H9 (cell line): ENCODE data around the gene DNASE1L1. TPM values are rescaled to one million over a fixed set of nuclear protein-coding genes. Genes with fewer than 3 reads are reported as not detected.
A peak's percentile ranks its signal among the peaks of the same experiment; 100 is the strongest.

Source experiments
- DNase-seq: peaks from one replicate; pipeline ENCODE4 v3.0.0-alpha.2; 2017
- H2AFZ ChIP-seq: one replicate; pipeline ENCODE4 v1.6.1; 2013; ENCODE audit warnings: mild to moderate bottlenecking, low read length, control low read depth, moderate library complexity
- H2AK5ac ChIP-seq: 2 replicates; pipeline ENCODE4 v1.6.1; 2013; ENCODE audit warnings: low read length, control low read depth, mixed read lengths; ENCODE audit not compliant: insufficient read length
- H2BK120ac ChIP-seq: one replicate; pipeline ENCODE4 v1.6.1; 2013; ENCODE audit warnings: low read depth, mild to moderate bottlenecking, low read length, control low read depth, inconsistent platforms; ENCODE audit not compliant: poor library complexity, severe bottlenecking
- H2BK12ac ChIP-seq: 2 replicates; pipeline ENCODE4 v1.6.1; 2013; ENCODE audit warnings: low read length, control low read depth, mixed read lengths, low read depth; ENCODE audit not compliant: insufficient read length
- H2BK15ac ChIP-seq: 2 replicates; pipeline ENCODE4 v1.6.1; 2013; ENCODE audit warnings: low read depth, low read length, control low read depth
- H2BK20ac ChIP-seq: one replicate; pipeline ENCODE4 v1.6.1; 2013; ENCODE audit warnings: low read depth, mild to moderate bottlenecking, low read length, control low read depth, inconsistent platforms; ENCODE audit not compliant: poor library complexity, severe bottlenecking
- H2BK5ac ChIP-seq: 2 replicates; pipeline ENCODE4 v1.6.1; 2013; ENCODE audit warnings: low read length, control low read depth, mixed read lengths; ENCODE audit not compliant: insufficient read length
- H3K14ac ChIP-seq: 2 replicates; pipeline ENCODE4 v1.6.1; 2013; ENCODE audit warnings: low read length, control low read depth; ENCODE audit not compliant: insufficient read depth
- H3K18ac ChIP-seq: 2 replicates; pipeline ENCODE4 v1.6.1; 2013; ENCODE audit warnings: low read depth, mild to moderate bottlenecking, mixed read lengths, low read length, control low read depth; ENCODE audit not compliant: insufficient read length
- H3K23ac ChIP-seq: 2 replicates; pipeline ENCODE4 v1.6.1; 2013; ENCODE audit warnings: low read length, control low read depth, mixed read lengths, low read depth; ENCODE audit not compliant: insufficient read length
- H3K23me2 ChIP-seq: 2 replicates; pipeline ENCODE4 v1.6.1; 2013; ENCODE audit warnings: low read depth, mild to moderate bottlenecking, mixed read lengths, low read length, control low read depth; ENCODE audit not compliant: insufficient read length, poor library complexity, severe bottlenecking
- H3K27ac ChIP-seq: 2 replicates; pipeline ENCODE4 v1.5.1; 2013; ENCODE audit warnings: low read length, control low read depth, mixed read lengths, low read depth; ENCODE audit not compliant: insufficient read length
- H3K27me3 ChIP-seq: 2 replicates; pipeline ENCODE4 v1.6.1; 2013; ENCODE audit warnings: low read length, control low read depth, inconsistent platforms; ENCODE audit not compliant: insufficient read depth
- H3K4ac ChIP-seq: 2 replicates; pipeline ENCODE4 v1.6.1; 2013; ENCODE audit warnings: low read depth, mild to moderate bottlenecking, control low read depth, inconsistent platforms, low read length, moderate library complexity
- H3K4me1 ChIP-seq: 2 replicates; pipeline ENCODE4 v1.6.1; 2013; ENCODE audit warnings: low read length, control low read depth, inconsistent platforms; ENCODE audit not compliant: insufficient read depth
- H3K4me2 ChIP-seq: 2 replicates; pipeline ENCODE4 v1.6.1; 2013; ENCODE audit warnings: low read length, control low read depth, mixed read lengths; ENCODE audit not compliant: insufficient read length, insufficient read depth
- H3K56ac ChIP-seq: 2 replicates; pipeline ENCODE4 v1.6.1; 2013; ENCODE audit warnings: low read depth, mild to moderate bottlenecking, mixed read lengths, low read length, control low read depth; ENCODE audit not compliant: insufficient read length
- H3K79me1 ChIP-seq: 2 replicates; pipeline ENCODE4 v1.6.1; 2013; ENCODE audit warnings: low read depth, mild to moderate bottlenecking, moderate library complexity, low read length, control low read depth, inconsistent platforms; ENCODE audit not compliant: insufficient read depth, poor library complexity, severe bottlenecking
- H3K79me2 ChIP-seq: 2 replicates; pipeline ENCODE4 v1.6.1; 2013; ENCODE audit warnings: low read length, control low read depth, inconsistent platforms; ENCODE audit not compliant: insufficient read depth
- H3K9ac ChIP-seq: 2 replicates; pipeline ENCODE4 v1.6.1; 2013; ENCODE audit warnings: low read length, control low read depth, mixed read lengths; ENCODE audit not compliant: insufficient read length; ENCODE audit errors: extremely low read depth
- H3K9me3 ChIP-seq: one replicate; pipeline ENCODE4 v1.6.1; 2013; ENCODE audit warnings: low read depth, low read length, inconsistent platforms; ENCODE audit not compliant: control insufficient read depth
- H3T11ph ChIP-seq: one replicate; pipeline ENCODE4 v1.6.1; 2013; ENCODE audit warnings: mild to moderate bottlenecking, low read length, control low read depth, inconsistent platforms
- H4K20me1 ChIP-seq: one replicate; pipeline ENCODE4 v1.6.1; 2013; ENCODE audit not compliant: control insufficient read depth, insufficient read length, insufficient read depth
- H4K5ac ChIP-seq: 2 replicates; pipeline ENCODE4 v1.6.1; 2013; ENCODE audit warnings: low read depth, mild to moderate bottlenecking, mixed read lengths, low read length, control low read depth; ENCODE audit not compliant: insufficient read length
- H4K8ac ChIP-seq: replicated peaks from 2 replicates; pipeline ENCODE4 v1.6.1; 2013; ENCODE audit warnings: low read length, control low read depth, mixed read lengths, low read depth; ENCODE audit not compliant: insufficient read length
- H4K91ac ChIP-seq: 2 replicates; pipeline ENCODE4 v1.6.1; 2013; ENCODE audit warnings: low read depth, mild to moderate bottlenecking, moderate library complexity, mixed read lengths, low read length, control low read depth; ENCODE audit not compliant: insufficient read length
- H3K27ac Mint-ChIP-seq, 3 experiments: 2 replicates in 2 of 3; 3 replicates in 1 of 3; pipeline ENCODE4 v1.8.0; 2020 to 2021; ENCODE audit warnings: mixed read lengths in 3 of 3, mild to moderate bottlenecking in 1 of 3, moderate library complexity in 1 of 3
- H3K27me3 Mint-ChIP-seq: 2 replicates; pipeline ENCODE4 v1.8.0; 2021; ENCODE audit warnings: low read depth, mild to moderate bottlenecking, moderate library complexity, mixed read lengths
- H3K36me3 Mint-ChIP-seq, 3 experiments: 2 replicates in 2 of 3; 3 replicates in 1 of 3; pipeline ENCODE4 v1.8.0; 2020 to 2021; ENCODE audit warnings: low read depth in 3 of 3, mixed read lengths in 3 of 3; ENCODE audit not compliant: insufficient read depth in 1 of 3
- H3K4me1 Mint-ChIP-seq, 2 experiments: 2 replicates each; pipeline ENCODE4 v1.8.0; 2020; ENCODE audit warnings: mixed read lengths in 2 of 2
- H3K4me3 Mint-ChIP-seq, 2 experiments: 2 replicates in 1 of 2; 3 replicates in 1 of 2; pipeline ENCODE4 v1.8.0; 2020 to 2021; ENCODE audit warnings: mild to moderate bottlenecking in 2 of 2, mixed read lengths in 2 of 2, moderate library complexity in 1 of 2
- H3K9me3 Mint-ChIP-seq, 2 experiments: 2 replicates in 1 of 2; 3 replicates in 1 of 2; pipeline ENCODE4 v1.8.0; 2020; ENCODE audit warnings: mild to moderate bottlenecking in 2 of 2, mixed read lengths in 2 of 2, moderate library complexity in 1 of 2
- CTCF ChIP-seq: fragments of 200-600 bp; sonication (generic); conservative IDR thresholded peaks from 3 replicates; pipeline ENCODE4 v1.8.0; 2021; ENCODE audit warnings: antibody characterized with exemption, mild to moderate bottlenecking
- WGBS: extraction: QIAGEN DNeasy Blood & Tissue Kit; methylation state at CpG from one replicate; pipeline ENCODE4 v1.1.7; 2013; ENCODE audit warnings: missing lambda C conversion rate, low lambda C conversion rate, mixed read lengths; ENCODE audit not compliant: insufficient read length; ENCODE audit errors: extremely low coverage; 5-methylcytosine and 5-hydroxymethylcytosine counted together
- total RNA-seq: library from RNA; stranded (reverse); gene quantifications from 2 replicates; pipeline ENCODE4 v1.2.1, GENCODE V29; 2021

DNASE1L1 gene
- total RNA-seq, 1 experiment from 2014 or later: 14.5 TPM

GRCh38 chrX:154366666-154367055, 42.4 kb downstream of the DNASE1L1 start:
- H3K56ac ChIP-seq: no peak overlapping the region
- H3K4me3 Mint-ChIP-seq: no peak overlapping the region

More at GRCh38 chrX:154366666-154367055, 42.4 kb downstream of the DNASE1L1 start:
- no peak for TF ChIP-seq CTCF
- H3K23ac ChIP-seq: no peak overlapping the region
- H3K4me2 ChIP-seq: no peak overlapping the region
- no peak overlapping the region for H3K14ac ChIP-seq
- H3K79me1 ChIP-seq: no peaks in the 10 kb centered on the region
- no peak for DNase-seq
- no peaks in the 10 kb centered on the region for H3K27me3 ChIP-seq
- no peak overlapping the region for H2BK12ac ChIP-seq
- H4K20me1 ChIP-seq: no peaks in the 10 kb centered on the region
- peaks cover 9% of the 10 kb centered on the region for H3K9me3 ChIP-seq
- H2BK20ac ChIP-seq: no peak overlapping the region
- no peak overlapping the region for H2AFZ ChIP-seq
- no peak overlapping the region for H2BK120ac ChIP-seq
- peaks cover 8% of the 10 kb centered on the region for H3K27me3 Mint-ChIP-seq
- H2AK5ac ChIP-seq: no peak overlapping the region
- peaks cover 17% of the 10 kb centered on the region; the same call in 1 of the 2 replicates for H3K79me2 ChIP-seq
- H3K23me2 ChIP-seq: peaks cover 3% of the 10 kb centered on the region
- H3K18ac ChIP-seq: no peak overlapping the region
- no peak overlapping the region for H3K4ac ChIP-seq
- peaks cover 38 to 54% of the 10 kb centered on the region in 2 experiments for H3K9me3 Mint-ChIP-seq
- WGBS: no CpG with 5 or more reads among the region's 11 CpGs
- H2BK5ac ChIP-seq: no peak overlapping the region
- H3K27ac ChIP-seq: no peak overlapping the region
- H4K5ac ChIP-seq: no peak overlapping the region
- H3T11ph ChIP-seq: no peak overlapping the region
- no peak overlapping the region for H3K9ac ChIP-seq
- peak overlapping the region in 1 of 3 experiments; percentile 74; a peak in 2 of 7 replicates for H3K27ac Mint-ChIP-seq
- 0 out of 4 replicates have a peak, but pooled peaks cover 0 to 5% of the 10 kb centered on the region in 2 experiments for H3K4me1 Mint-ChIP-seq
- H2BK15ac ChIP-seq: no peak overlapping the region
- H4K8ac ChIP-seq: no peak overlapping the region
- H3K4me1 ChIP-seq: no peaks in the 10 kb centered on the region
- H3K36me3 Mint-ChIP-seq: peaks cover 40 to 69% (median 67%) of the 10 kb centered on the region in 3 experiments
- no peak overlapping the region for H4K91ac ChIP-seq
